HepG2 (cell line): ENCODE results near the gene RAB3B. TPM values are rescaled to one million over a fixed set of nuclear protein-coding genes. Genes with fewer than 3 reads are reported as not detected.

Source experiments
- AGO1 ChIP-seq: fragments of 200-400 bp; formaldehyde crosslinking; IDR thresholded peaks from 2 replicates; pipeline ENCODE4 v1.6.1; 2017; ENCODE audit warnings: mild to moderate bottlenecking, low read depth, low read length, moderate library complexity; ENCODE audit not compliant: poor library complexity, severe bottlenecking
- AKNA ChIP-seq: sonication (generic); formaldehyde crosslinking; IDR thresholded peaks from 2 replicates; pipeline ENCODE4 v1.4.0; 2020; ENCODE audit warnings: missing genetic modification reagents, borderline replicate concordance
- TIGD3 ChIP-seq: sonication (generic); formaldehyde crosslinking; IDR thresholded peaks from 2 replicates; pipeline ENCODE4 v1.5.1; 2020; ENCODE audit warnings: mild to moderate bottlenecking, missing genetic modification reagents, borderline replicate concordance
- ZMYM4 ChIP-seq: sonication (generic); formaldehyde crosslinking; IDR thresholded peaks from 2 replicates; pipeline ENCODE4 v1.8.1; 2023; ENCODE audit warnings: mild to moderate bottlenecking, missing genetic modification reagents
- ZNF10 ChIP-seq: sonication (generic); formaldehyde crosslinking; IDR thresholded peaks from 2 replicates; pipeline ENCODE4 v1.4.0; 2020; ENCODE audit warnings: mild to moderate bottlenecking, low read depth, missing genetic modification reagents, borderline replicate concordance
- ZNF468 ChIP-seq: sonication (generic); formaldehyde crosslinking; IDR thresholded peaks from 2 replicates; pipeline ENCODE4 v1.8.0; 2022; ENCODE audit warnings: mild to moderate bottlenecking, moderate library complexity, missing genetic modification reagents
- ZNF746 ChIP-seq: sonication (generic); formaldehyde crosslinking; IDR thresholded peaks from 2 replicates; pipeline ENCODE4 v1.8.0; 2022; ENCODE audit warnings: mild to moderate bottlenecking, missing genetic modification reagents
- polyA plus RNA-seq, 8 experiments: library from polyadenylated mRNA; depleted of rRNA in 3 of 8; stranded (reverse) in 7 of 8; unstranded in 1 of 8; fragments of >200 nt; fragmentation: Illumina TruSeq in 4 of 8; extraction: Trizol in 4 of 8; gene quantifications; 2 replicates each; pipeline versions ENCODE4 v1.2.1 to v1.2.3, GENCODE V29; 2011 to 2016; ENCODE audit warnings: low read depth in 4 of 8, missing spikeins in 1 of 8, mixed read lengths in 1 of 8; ENCODE audit not compliant: insufficient read depth in 1 of 8
- total RNA-seq, 5 experiments: library from RNA; depleted of rRNA; stranded (reverse); fragments of >200 nt; fragmentation: Illumina TruSeq; extraction: Trizol; gene quantifications; 2 replicates each; pipeline ENCODE4 v1.2.3, GENCODE V29; 2016; ENCODE audit warnings: low read depth in 1 of 5

RAB3B gene
- total and polyA plus RNA-seq, 2 of the 13 experiments (the other 11 are each of a cell fraction or from before 2014, with no cell fraction given) = 1.0 to 1.2 TPM

GRCh38 chr1:52022133-52022532, 31.6 kb upstream of the RAB3B start (continued):
- TF ChIP-seq AKNA (CRISPR knock-in tag) = no peak
- no peak for TF ChIP-seq ZNF468 (CRISPR knock-in tag)
- no peak for TF ChIP-seq ZMYM4 (CRISPR knock-in tag)
- no peak for TF ChIP-seq TIGD3 (CRISPR knock-in tag)
- no peak for TF ChIP-seq ZNF10 (CRISPR knock-in tag)
- no peak for TF ChIP-seq AGO1
- TF ChIP-seq ZNF746 (CRISPR knock-in tag) = no peak
- TF ChIP-seq, all 625 proteins: peak for 0
